Skeletal muscle satellite cell (primary cell): Measurements from ENCODE around the gene OBSCN.

Source experiments
- H3K27me3 ChIP-seq: 2 replicates; pipeline ENCODE4 v1.7.0; 2013; ENCODE audit warnings: low read length; ENCODE audit not compliant: control insufficient read depth, insufficient read depth
- H3K36me3 ChIP-seq: 2 replicates; pipeline ENCODE4 v1.7.0; 2013; ENCODE audit warnings: mild to moderate bottlenecking, control low read depth, low read length; ENCODE audit not compliant: insufficient read depth
- H3K4me1 ChIP-seq: 2 replicates; pipeline ENCODE4 v1.7.0; 2013; ENCODE audit warnings: low read length; ENCODE audit not compliant: control insufficient read depth, insufficient read depth
- H3K4me2 ChIP-seq: 2 replicates; pipeline ENCODE4 v1.7.0; 2013; ENCODE audit warnings: mild to moderate bottlenecking, low read length
- H3K4me3 ChIP-seq: 2 replicates; pipeline ENCODE4 v1.7.0; 2013; ENCODE audit warnings: low read length
- H3K9ac ChIP-seq: 2 replicates; pipeline ENCODE4 v1.7.0; 2013; ENCODE audit warnings: mild to moderate bottlenecking, low read depth, low read length, moderate library complexity
- H3K9me3 ChIP-seq: replicated peaks from 2 replicates; pipeline ENCODE4 v1.7.0; 2013; ENCODE audit warnings: mild to moderate bottlenecking, control low read depth, low read length

The OBSCN gene

DNA sequence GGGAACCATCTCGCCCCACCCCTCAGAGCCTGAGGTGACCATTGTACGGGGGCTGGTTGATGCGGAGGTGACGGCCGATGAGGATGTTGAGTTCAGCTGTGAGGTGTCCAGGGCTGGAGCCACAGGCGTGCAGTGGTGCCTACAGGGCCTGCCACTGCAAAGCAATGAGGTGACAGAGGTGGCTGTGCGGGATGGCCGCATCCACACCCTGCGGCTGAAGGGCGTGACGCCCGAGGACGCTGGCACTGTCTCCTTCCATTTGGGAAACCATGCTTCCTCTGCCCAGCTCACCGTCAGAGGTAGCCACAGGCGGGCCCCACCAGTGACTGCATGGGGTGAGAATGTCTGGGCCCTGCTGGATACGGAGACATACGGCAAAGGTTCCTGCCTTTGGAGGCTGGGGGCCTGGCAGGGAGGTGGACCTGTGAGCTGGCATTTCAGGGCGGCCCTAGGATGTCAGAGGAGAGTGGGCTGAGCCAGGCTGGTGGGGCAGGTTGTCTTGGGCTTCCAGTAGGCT, 100.3 kb downstream of the OBSCN start:
- Histone ChIP-seq H3K9ac (no peak overlapping the region), H3K27me3 (no peaks in the 10 kb centered on the region), H3K4me2 (no peak overlapping the region), H3K4me3 (no peak overlapping the region), H3K4me1 (no peaks in the 10 kb centered on the region), H3K36me3 (no peaks in the 10 kb centered on the region), H3K9me3 (peaks cover 8% of the 10 kb centered on the region)

- H3K4me1 ChIP-seq = no peaks in the 10 kb centered on the region
- no peak overlapping the region for H3K4me2 ChIP-seq
- H3K9ac ChIP-seq = no peak overlapping the region
Measured at GRCh38 chr1:228308628-228309325, 100.9 kb downstream of the OBSCN start.

GRCh38 chr1:228309326-228310067, 101.7 kb downstream of the OBSCN start:
- Histone ChIP-seq H3K4me2 (no peak overlapping the region), H3K27me3 (no peaks in the 10 kb centered on the region), H3K36me3 (no peaks in the 10 kb centered on the region), H3K9me3 (peaks cover 8% of the 10 kb centered on the region), H3K4me1 (no peaks in the 10 kb centered on the region), H3K4me3 (no peak overlapping the region), H3K9ac (no peak overlapping the region)

More at GRCh38 chr1:228308628-228309325, 100.9 kb downstream of the OBSCN start:
- H3K36me3 ChIP-seq = no peaks in the 10 kb centered on the region
- no peak overlapping the region for H3K4me3 ChIP-seq
- peaks cover 8% of the 10 kb centered on the region for H3K9me3 ChIP-seq
- H3K27me3 ChIP-seq = no peaks in the 10 kb centered on the region

GRCh38 chr1:228310162-228310792, 102.4 kb downstream of the OBSCN start:
- Histone ChIP-seq H3K9ac (no peak overlapping the region), H3K4me1 (no peaks in the 10 kb centered on the region), H3K4me2 (no peak overlapping the region), H3K36me3 (no peaks in the 10 kb centered on the region), H3K9me3 (peaks cover 8% of the 10 kb centered on the region), H3K27me3 (no peaks in the 10 kb centered on the region), H3K4me3 (no peak overlapping the region)

DNA sequence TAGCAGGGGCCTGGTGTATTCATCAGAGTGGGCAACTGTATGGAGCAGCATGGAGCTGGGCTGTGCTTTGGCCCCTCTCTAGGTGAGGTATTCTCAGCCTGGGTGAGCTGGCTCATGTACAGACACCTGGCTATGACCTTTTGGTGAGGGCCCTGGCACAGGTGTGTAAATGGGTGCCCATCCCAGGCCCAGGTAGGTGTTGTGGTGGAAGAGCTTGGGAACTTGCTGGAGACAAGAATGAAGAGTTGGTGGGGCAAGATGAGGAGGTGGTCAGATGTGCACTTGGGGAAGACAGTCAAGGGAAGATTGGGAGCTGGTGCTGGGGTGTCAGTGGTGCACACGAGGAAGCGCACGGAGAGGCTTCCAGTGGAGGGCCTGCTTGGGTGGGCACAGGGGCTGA, 103.2 kb downstream of the OBSCN start:
- Histone ChIP-seq H3K9me3 (peaks cover 8% of the 10 kb centered on the region), H3K27me3 (no peaks in the 10 kb centered on the region), H3K4me1 (no peaks in the 10 kb centered on the region), H3K36me3 (no peaks in the 10 kb centered on the region), H3K9ac (no peak overlapping the region), H3K4me3 (no peak overlapping the region), H3K4me2 (no peak overlapping the region)

DNA sequence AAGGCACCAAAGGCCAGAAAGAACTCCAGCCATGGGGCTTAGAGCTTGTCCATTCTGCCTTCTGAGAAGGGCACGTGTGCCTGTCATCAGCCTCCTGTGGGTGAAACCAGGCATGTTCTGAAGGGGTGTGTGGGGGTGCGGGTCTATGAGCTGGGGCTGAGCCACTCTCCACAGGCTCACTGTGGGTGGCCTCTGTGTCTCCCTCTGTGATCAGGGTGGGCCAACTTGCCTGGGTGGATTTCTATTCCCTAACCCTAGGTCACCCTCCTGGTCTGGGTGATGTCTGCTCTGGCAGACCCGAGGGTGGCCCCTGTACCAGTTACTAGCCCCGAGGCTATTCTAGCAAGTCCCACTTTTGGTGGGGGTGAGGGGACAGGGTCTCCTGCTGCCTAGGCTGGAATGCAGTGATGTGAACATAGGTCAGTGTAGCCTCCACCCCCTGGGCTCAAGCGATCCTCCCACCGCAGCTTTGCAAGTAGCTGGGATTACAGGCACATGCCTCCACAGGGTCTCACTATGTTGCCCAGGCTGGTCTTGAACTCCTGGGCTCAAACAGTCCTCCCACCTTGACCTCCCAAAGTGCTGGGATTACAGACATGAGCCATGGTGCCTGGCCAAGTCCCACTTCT, 104.4 kb downstream of the OBSCN start:
- H3K9ac ChIP-seq = no peak overlapping the region
- no peaks in the 10 kb centered on the region for H3K27me3 ChIP-seq
- H3K4me1 ChIP-seq = no peaks in the 10 kb centered on the region
- H3K9me3 ChIP-seq = peaks cover 8% of the 10 kb centered on the region
- no peak overlapping the region for H3K4me3 ChIP-seq
- no peaks in the 10 kb centered on the region for H3K36me3 ChIP-seq
- no peak overlapping the region for H3K4me2 ChIP-seq

DNA sequence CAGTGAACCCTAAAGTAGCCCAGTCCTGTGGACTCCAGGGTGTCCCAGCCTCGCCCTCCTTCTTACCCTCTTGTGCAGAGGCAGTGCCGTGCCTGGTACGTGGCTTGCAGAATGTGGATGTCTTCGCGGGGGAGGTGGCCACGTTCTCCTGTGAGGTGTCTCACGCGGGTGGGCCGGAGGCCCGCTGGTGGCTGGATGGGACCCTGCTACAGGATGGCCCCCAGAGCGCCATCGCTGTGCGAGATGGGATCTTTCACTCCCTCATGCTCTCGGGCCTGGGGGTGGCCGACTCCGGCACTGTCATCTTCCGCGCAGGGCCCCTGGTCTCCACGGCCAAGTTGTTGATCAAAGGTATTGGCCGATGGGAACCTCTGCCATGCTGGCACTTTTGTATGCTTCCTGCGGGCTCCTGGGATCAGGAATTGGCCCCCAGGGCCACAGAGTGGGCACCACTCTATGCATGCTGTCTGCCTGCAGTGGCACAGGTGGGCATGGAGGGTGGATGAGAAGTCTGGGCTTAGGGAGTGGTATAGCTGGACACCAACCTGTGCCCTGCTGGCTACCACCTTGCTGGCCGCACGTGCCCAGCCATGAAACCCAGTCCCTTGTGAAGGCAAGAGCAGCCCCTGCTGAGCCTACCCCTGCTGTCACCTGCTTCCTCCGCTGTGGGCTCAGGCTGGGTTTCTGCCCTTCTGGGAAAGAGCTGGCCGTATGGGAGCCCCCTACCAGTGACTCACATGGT, 105.9 kb downstream of the OBSCN start:
- Histone ChIP-seq H3K4me1 (no peaks in the 10 kb centered on the region), H3K36me3 (no peaks in the 10 kb centered on the region), H3K4me3 (no peak overlapping the region), H3K4me2 (no peak overlapping the region), H3K9ac (no peak overlapping the region), H3K27me3 (no peaks in the 10 kb centered on the region), H3K9me3 (peaks cover 8% of the 10 kb centered on the region)

DNA sequence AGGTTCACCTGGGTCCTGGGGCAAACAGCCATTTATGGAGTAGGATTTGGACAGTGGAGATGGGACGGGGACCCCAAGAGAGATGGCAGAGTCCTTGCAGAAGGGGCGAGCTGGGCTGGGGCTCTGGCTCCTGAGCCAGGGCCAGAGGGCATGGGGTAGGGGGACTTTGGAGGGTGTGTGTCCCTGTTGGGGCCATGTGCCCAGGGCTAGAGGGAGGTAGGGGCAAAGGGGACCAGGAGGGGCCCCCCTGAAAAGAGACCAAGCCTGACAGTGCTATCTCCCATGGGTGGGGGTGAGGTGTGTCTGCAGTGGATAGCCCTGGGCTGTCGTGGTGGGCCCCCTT, 106.4 kb downstream of the OBSCN start:
- peaks cover 8% of the 10 kb centered on the region for H3K9me3 ChIP-seq

GRCh38 chr1:228314658-228315483, 107.0 kb downstream of the OBSCN start:
- no peak overlapping the region for H3K4me3 ChIP-seq
- peaks cover 8% of the 10 kb centered on the region for H3K9me3 ChIP-seq
- no peak overlapping the region for H3K9ac ChIP-seq
- no peak overlapping the region for H3K4me2 ChIP-seq
- H3K27me3 ChIP-seq = no peaks in the 10 kb centered on the region
- H3K4me1 ChIP-seq = no peaks in the 10 kb centered on the region
- no peaks in the 10 kb centered on the region for H3K36me3 ChIP-seq

More for the DNA sequence above, 106.4 kb downstream of the OBSCN start:
- Histone ChIP-seq H3K4me1 (no peaks in the 10 kb centered on the region), H3K36me3 (no peaks in the 10 kb centered on the region), H3K9ac (no peak overlapping the region), H3K4me2 (no peak overlapping the region), H3K4me3 (no peak overlapping the region), H3K27me3 (no peaks in the 10 kb centered on the region)

- H3K4me2 ChIP-seq = no peak overlapping the region
- H3K4me3 ChIP-seq = no peak overlapping the region
- H3K9ac ChIP-seq = no peak overlapping the region
- no peaks in the 10 kb centered on the region for H3K4me1 ChIP-seq
- H3K36me3 ChIP-seq = no peaks in the 10 kb centered on the region
- H3K9me3 ChIP-seq = peaks cover 8% of the 10 kb centered on the region
- H3K27me3 ChIP-seq = no peaks in the 10 kb centered on the region
Measured at GRCh38 chr1:228315484-228315944, 107.7 kb downstream of the OBSCN start.
